Suppressor macrophage treated with lipopolysaccharide for 4 hours (primary cell): Measurements from ENCODE around the gene MORF4L1.
A peak's percentile ranks its signal among the peaks of the same experiment; 100 is the strongest.
"Not testable (repeated sequence)": the region's sequence is repeated elsewhere in the genome, so short reads cannot be mapped to it uniquely, and the experiment has no call there.

Source experiments
- DNase-seq: peaks from one replicate; pipeline ENCODE4 v3.0.0-alpha.2; 2020

Gene MORF4L1

GRCh38 chr15:78859971-78860719, 12.5 kb upstream of the MORF4L1 start:
- DNase-seq, result peak; percentile 90

- DNase-seq, result not testable (repeated sequence)
These were observed 7.1 kb upstream of the MORF4L1 start for GRCh38 chr15:78865585-78865984.

GRCh38 chr15:78866031-78866430, 6.7 kb upstream of the MORF4L1 start:
- not testable (repeated sequence) for DNase-seq

GRCh38 chr15:78866803-78867202, 5.9 kb upstream of the MORF4L1 start:
- DNase-seq, result no peak

- DNase-seq, result no peak
These were observed 4.3 kb upstream of the MORF4L1 start for GRCh38 chr15:78868366-78868765.

GRCh38 chr15:78871483-78872127, 1.1 kb upstream of the MORF4L1 start:
- DNase-seq, result not testable (repeated sequence)

- peak; percentile 91 for DNase-seq
These were observed 492 bp downstream of the MORF4L1 start for GRCh38 chr15:78872972-78873792.

- DNase-seq, result peak; percentile 55
These were observed 1.4 kb downstream of the MORF4L1 start for GRCh38 chr15:78873793-78874765.

GRCh38 chr15:78875107-78875914, 2.6 kb downstream of the MORF4L1 start:
- DNase-seq, result no peak

- not testable (repeated sequence) for DNase-seq
These were observed 4.3 kb downstream of the MORF4L1 start for GRCh38 chr15:78876954-78877353.

- DNase-seq, result peak; percentile 32
These were observed 5.7 kb downstream of the MORF4L1 start for GRCh38 chr15:78878356-78878755.

- DNase-seq, result no peak
These were observed 7.0 kb downstream of the MORF4L1 start for GRCh38 chr15:78879517-78880241.

- DNase-seq, result peak; percentile 35
These were observed 7.5 kb downstream of the MORF4L1 start for GRCh38 chr15:78880242-78880533.

GRCh38 chr15:78880813-78881212, 8.1 kb downstream of the MORF4L1 start:
- no peak for DNase-seq

- DNase-seq, result no peak
These were observed 9.0 kb downstream of the MORF4L1 start for GRCh38 chr15:78881681-78882080.

- no peak for DNase-seq
These were observed 16.3 kb downstream of the MORF4L1 start for GRCh38 chr15:78889000-78889399.

GRCh38 chr15:78893538-78893937, 20.8 kb downstream of the MORF4L1 start:
- no peak for DNase-seq

- no peak for DNase-seq
These were observed 22.8 kb downstream of the MORF4L1 start for GRCh38 chr15:78895471-78895870.

- DNase-seq, result no peak
These were observed 25.9 kb downstream of the MORF4L1 start for GRCh38 chr15:78898540-78898939.

- not testable (repeated sequence) for DNase-seq
These were observed 28.3 kb downstream of the MORF4L1 start for GRCh38 chr15:78900819-78901533.
